Keratinocyte (primary cell): ENCODE results near the gene LRTM1. TPM values are rescaled to one million over a fixed set of nuclear protein-coding genes. Genes with fewer than 3 reads are reported as not detected.

Source experiments
- DNase-seq: peaks from one replicate; pipeline ENCODE4 v3.0.0-alpha.2; 2011; ENCODE audit warnings: low read depth, missing footprints, low spot score
- FAIRE-seq: peaks from 2 replicates; lab custom pipeline; 2011; peaks lifted over from hg19 to GRCh38; lab: Jason Lieb, UNC
- H2AFZ ChIP-seq: 2 replicates; pipeline ENCODE4 v1.6.0; 2012; ENCODE audit warnings: low read length, control low read depth, inconsistent platforms; ENCODE audit not compliant: control insufficient read depth
- H3K27ac ChIP-seq: 2 replicates; pipeline ENCODE4 v1.5.1; 2011; ENCODE audit warnings: low read length; ENCODE audit not compliant: control insufficient read depth, insufficient read depth
- H3K27me3 ChIP-seq: 3 replicates; pipeline ENCODE4 v1.6.0; 2011; ENCODE audit warnings: low read length; ENCODE audit not compliant: control insufficient read depth, insufficient read depth; ENCODE audit errors: extremely low read depth
- H3K36me3 ChIP-seq, 2 experiments: 2 replicates in 1 of 2; 3 replicates in 1 of 2; pipeline ENCODE4 v1.5.1; 2011; ENCODE audit warnings: low read length in 2 of 2, mild to moderate bottlenecking in 1 of 2; ENCODE audit not compliant: control insufficient read depth in 2 of 2, insufficient read depth in 2 of 2; ENCODE audit errors: extremely low read depth in 1 of 2
- H3K4me1 ChIP-seq: 3 replicates; pipeline ENCODE4 v1.5.1; 2011; ENCODE audit warnings: low read length; ENCODE audit not compliant: control insufficient read depth, insufficient read depth; ENCODE audit errors: extremely low read depth
- H3K4me2 ChIP-seq: 3 replicates; pipeline ENCODE4 v1.6.0; 2011; ENCODE audit warnings: low read depth, low read length; ENCODE audit not compliant: control insufficient read depth, insufficient read depth; ENCODE audit errors: extremely low read depth
- H3K4me3 ChIP-seq, 3 experiments: fragments of 200-600 bp in 1 of 3; sonication (generic) in 1 of 3; 2 replicates in 2 of 3; 3 replicates in 1 of 3; pipeline ENCODE4 v1.5.1; 2011 to 2016; ENCODE audit warnings: low read length in 3 of 3, mild to moderate bottlenecking in 3 of 3, control low read depth in 2 of 3, inconsistent platforms in 1 of 3, low read depth in 1 of 3, mixed read lengths in 1 of 3, mixed run types in 1 of 3, moderate library complexity in 1 of 3; ENCODE audit not compliant: control insufficient read depth in 2 of 3, insufficient read depth in 2 of 3; ENCODE audit errors: extremely low read depth in 1 of 3
- H3K79me2 ChIP-seq: 2 replicates; pipeline ENCODE4 v1.6.0; 2012; ENCODE audit warnings: low read length; ENCODE audit not compliant: control insufficient read depth, insufficient read depth
- H3K9ac ChIP-seq: 3 replicates; pipeline ENCODE4 v1.6.0; 2011; ENCODE audit warnings: low read length; ENCODE audit not compliant: control insufficient read depth, insufficient read depth; ENCODE audit errors: extremely low read depth
- H3K9me1 ChIP-seq: 3 replicates; pipeline ENCODE4 v1.6.0; 2011; ENCODE audit warnings: low read length; ENCODE audit not compliant: control insufficient read depth, insufficient read depth; ENCODE audit errors: extremely low read depth
- H3K9me3 ChIP-seq: 2 replicates; pipeline ENCODE4 v1.5.1; 2012; ENCODE audit warnings: low read depth, low read length; ENCODE audit not compliant: control insufficient read depth
- H4K20me1 ChIP-seq: 3 replicates; pipeline ENCODE4 v1.6.0; 2011; ENCODE audit warnings: low read length; ENCODE audit not compliant: control insufficient read depth, insufficient read depth; ENCODE audit errors: extremely low read depth
- EZH2 ChIP-seq: IDR thresholded peaks from one replicate; pipeline ENCODE4 v1.6.1; 2012; ENCODE audit warnings: inconsistent platforms, mild to moderate bottlenecking, low read length, moderate library complexity
- dilution Hi-C: fragments of 300-500 bp; cut with MboI; formaldehyde crosslinking; loops from one replicate; pipeline ENCODE4 v1.7.0; 2020; ENCODE audit warnings: low sequenced_read_pairs; ENCODE audit not compliant: extremely low pct_ligation_motif_present
- polyA minus RNA-seq, 3 experiments: library from RNA; depleted of rRNA, polyadenylated mRNA; stranded (reverse); fragments of >200 nt; gene quantifications; 1 replicate in 1 of 3; 2 replicates in 1 of 3; 3 replicates in 1 of 3; pipeline ENCODE4 v1.2.3, GENCODE V29; 2011
- polyA plus RNA-seq, 5 experiments: library from polyadenylated mRNA; depleted of rRNA in 3 of 5; stranded (reverse) in 3 of 5; stranded (forward) in 1 of 5; unstranded in 1 of 5; fragments of >200 nt; gene quantifications; 1 replicate in 1 of 5; 2 replicates in 3 of 5; 3 replicates in 1 of 5; pipeline versions ENCODE4 v1.2.1 to v1.2.3, GENCODE V29; 2011 to 2012; ENCODE audit warnings: missing spikeins in 2 of 5, low read depth in 1 of 5, low replicate concordance in 1 of 5
- TF ChIP-seq, protein P1 (sequence below), 3 experiments: IDR thresholded peaks in 1 of 3; conservative IDR thresholded peaks in 1 of 3; optimal IDR thresholded peaks in 1 of 3; 2 replicates in 2 of 3; 3 replicates in 1 of 3; pipeline versions ENCODE3 to v1.5.1; 2011; ENCODE audit warnings: low read length in 3 of 3, mild to moderate bottlenecking in 3 of 3, moderate library complexity in 2 of 3, control low read depth in 1 of 3, inconsistent platforms in 1 of 3; ENCODE audit not compliant: insufficient read depth in 2 of 3; ENCODE audit errors: extremely low read depth in 1 of 3

The LRTM1 gene
- polyA plus RNA-seq (not detected in 3 replicates), polyA minus RNA-seq (not detected in 3 replicates)
- polyA plus RNA-seq (2011; ENCODE audit: low read depth) = not detected
- not detected in 2 replicates for polyA plus RNA-seq (2011; cell fraction: cytosol; rRNA removed)
- polyA plus RNA-seq (2011; cell fraction: nucleus; rRNA removed) = not detected in 2 replicates
- polyA plus RNA-seq (2012; ENCODE audit: low replicate concordance) = not detected in 2 replicates
- not detected for polyA minus RNA-seq (2011; cell fraction: cytosol; rRNA and poly(A)+ RNA removed)
- polyA minus RNA-seq (2011; cell fraction: nucleus; rRNA and poly(A)+ RNA removed) = not detected in 2 replicates

- Histone ChIP-seq H3K9ac (no peak within 1 kb of the TSS), H3K4me1 (no peaks in the 10 kb centered on the region), H2AFZ (no peak within 1 kb of the TSS), H3K27ac (no peak within 1 kb of the TSS), H3K9me1 (no peaks in the 10 kb centered on the region), H3K4me3 (no peak within 1 kb of the TSS), H3K36me3 (no peaks in the 10 kb centered on the region), H3K79me2 (no peaks in the 10 kb centered on the region), H3K27me3 (no peaks in the 10 kb centered on the region), H3K9me3 (no peaks in the 10 kb centered on the region), H3K4me2 (no peak within 1 kb of the TSS), H4K20me1 (no peaks in the 10 kb centered on the region)
- DNase-seq (no peak), FAIRE-seq (no peak)
- dilution Hi-C loops = no loop called here
- no peak for TF ChIP-seq EZH2
- TF ChIP-seq, protein P1, sequence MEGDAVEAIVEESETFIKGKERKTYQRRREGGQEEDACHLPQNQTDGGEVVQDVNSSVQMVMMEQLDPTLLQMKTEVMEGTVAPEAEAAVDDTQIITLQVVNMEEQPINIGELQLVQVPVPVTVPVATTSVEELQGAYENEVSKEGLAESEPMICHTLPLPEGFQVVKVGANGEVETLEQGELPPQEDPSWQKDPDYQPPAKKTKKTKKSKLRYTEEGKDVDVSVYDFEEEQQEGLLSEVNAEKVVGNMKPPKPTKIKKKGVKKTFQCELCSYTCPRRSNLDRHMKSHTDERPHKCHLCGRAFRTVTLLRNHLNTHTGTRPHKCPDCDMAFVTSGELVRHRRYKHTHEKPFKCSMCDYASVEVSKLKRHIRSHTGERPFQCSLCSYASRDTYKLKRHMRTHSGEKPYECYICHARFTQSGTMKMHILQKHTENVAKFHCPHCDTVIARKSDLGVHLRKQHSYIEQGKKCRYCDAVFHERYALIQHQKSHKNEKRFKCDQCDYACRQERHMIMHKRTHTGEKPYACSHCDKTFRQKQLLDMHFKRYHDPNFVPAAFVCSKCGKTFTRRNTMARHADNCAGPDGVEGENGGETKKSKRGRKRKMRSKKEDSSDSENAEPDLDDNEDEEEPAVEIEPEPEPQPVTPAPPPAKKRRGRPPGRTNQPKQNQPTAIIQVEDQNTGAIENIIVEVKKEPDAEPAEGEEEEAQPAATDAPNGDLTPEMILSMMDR (optimal IDR thresholded peaks at IDR 0.05 in 1 of 3, IDR thresholded peaks at IDR 0.05 in 1 of 3, conservative IDR thresholded peaks at IDR 0.05 in 1 of 3; ENCODE audit: extremely low read depth in 1 of 3, insufficient read depth in 2 of 3, low read length in 3 of 3) = no peak
These were observed at the start of gene LRTM1 for GRCh38 chr3:54928046-54928770. TSS of gene LRTM1 (minus strand) at chr3:54928059. CDS start at chr3:54927911, 148 bp downstream.

- no peak overlapping the region for H2AFZ ChIP-seq
- dilution Hi-C loops = no loop called here
- no peak for TF ChIP-seq EZH2
- TF ChIP-seq, protein P1 (optimal IDR thresholded peaks at IDR 0.05 in 1 of 3, IDR thresholded peaks at IDR 0.05 in 1 of 3, conservative IDR thresholded peaks at IDR 0.05 in 1 of 3; ENCODE audit: extremely low read depth in 1 of 3, insufficient read depth in 2 of 3, low read length in 3 of 3) = no peak
- no peak overlapping the region for H3K9ac ChIP-seq
- no peaks in the 10 kb centered on the region for H3K9me1 ChIP-seq
- H3K4me3 ChIP-seq = no peak overlapping the region
- H3K4me2 ChIP-seq = no peak overlapping the region
- no peaks in the 10 kb centered on the region for H3K9me3 ChIP-seq
- FAIRE-seq = no peak
- no peaks in the 10 kb centered on the region for H3K79me2 ChIP-seq
- H3K27me3 ChIP-seq = no peaks in the 10 kb centered on the region
- no peak for DNase-seq
- no peaks in the 10 kb centered on the region for H3K36me3 ChIP-seq
- no peak overlapping the region for H3K27ac ChIP-seq
- no peaks in the 10 kb centered on the region for H3K4me1 ChIP-seq
- H4K20me1 ChIP-seq = no peaks in the 10 kb centered on the region
These were observed 49.6 kb upstream of the LRTM1 start for GRCh38 chr3:54977439-54977838.
